Keratinocyte (primary cell): ENCODE data around the gene FCER2.

Experiments
- CTCF ChIP-seq, 3 experiments: IDR thresholded peaks in 1 of 3; conservative IDR thresholded peaks in 1 of 3; optimal IDR thresholded peaks in 1 of 3; 2 replicates in 2 of 3; 3 replicates in 1 of 3; pipeline versions ENCODE3 to v1.5.1; 2011; ENCODE audit warnings: low read length in 3 of 3, mild to moderate bottlenecking in 3 of 3, moderate library complexity in 2 of 3, control low read depth in 1 of 3, inconsistent platforms in 1 of 3; ENCODE audit not compliant: insufficient read depth in 2 of 3; ENCODE audit errors: extremely low read depth in 1 of 3
- EZH2 ChIP-seq: IDR thresholded peaks from one replicate; pipeline ENCODE4 v1.6.1; 2012; ENCODE audit warnings: inconsistent platforms, mild to moderate bottlenecking, low read length, moderate library complexity

- TF ChIP-seq CTCF (optimal IDR thresholded peaks at IDR 0.05 in 1 of 3, IDR thresholded peaks at IDR 0.05 in 1 of 3, conservative IDR thresholded peaks at IDR 0.05 in 1 of 3; ENCODE audit: extremely low read depth in 1 of 3, insufficient read depth in 2 of 3, low read length in 3 of 3) (no peak), EZH2 (no peak)
Observed at GRCh38 chr19:7657131-7657751, 44.7 kb downstream of the FCER2 start.
